Measurements from ENCODE around the gene TLE3.

Gene TLE3

DNA sequence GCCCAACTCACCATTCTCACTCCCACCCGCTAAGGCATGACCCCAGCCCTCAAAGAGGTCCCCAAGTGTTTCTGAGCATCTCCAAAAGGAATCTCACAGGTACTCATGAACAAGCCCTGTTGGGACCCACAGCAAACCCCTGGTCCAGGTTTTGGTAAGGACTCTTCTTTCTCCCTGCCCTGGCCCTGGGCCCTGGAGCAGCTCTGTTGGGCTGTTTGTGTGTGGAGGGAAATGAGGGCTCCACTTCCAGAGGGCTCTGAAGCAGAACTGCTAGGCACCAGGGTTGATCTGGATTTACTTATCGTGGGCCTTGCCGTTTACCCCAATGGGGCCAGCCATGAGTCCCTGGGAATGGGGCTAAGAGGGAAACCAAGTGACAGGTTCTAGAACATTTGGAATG lies 92.9 kb downstream of the TLE3 start:
- DNase-seq (ENCODE audit: low read depth), result no peak
- H3K4me3 ChIP-seq (ENCODE audit: low read length), result no peak overlapping the region
- TF ChIP-seq CTCF (conservative IDR thresholded peaks at IDR 0.05; ENCODE audit: low read length), result no peak

- TF ChIP-seq CTCF (conservative IDR thresholded peaks at IDR 0.05; ENCODE audit: low read length), result no peak
- no peak for DNase-seq (ENCODE audit: low read depth)
- no peak overlapping the region for H3K4me3 ChIP-seq (ENCODE audit: low read length)
Measured at GRCh38 chr15:70002897-70003296, 94.8 kb downstream of the TLE3 start.

- no peak overlapping the region for H3K4me3 ChIP-seq (ENCODE audit: low read length)
- DNase-seq (ENCODE audit: low read depth), result no peak
- no peak for TF ChIP-seq CTCF (conservative IDR thresholded peaks at IDR 0.05; ENCODE audit: low read length)
Measured at GRCh38 chr15:70001859-70002258, 95.9 kb downstream of the TLE3 start.

DNA sequence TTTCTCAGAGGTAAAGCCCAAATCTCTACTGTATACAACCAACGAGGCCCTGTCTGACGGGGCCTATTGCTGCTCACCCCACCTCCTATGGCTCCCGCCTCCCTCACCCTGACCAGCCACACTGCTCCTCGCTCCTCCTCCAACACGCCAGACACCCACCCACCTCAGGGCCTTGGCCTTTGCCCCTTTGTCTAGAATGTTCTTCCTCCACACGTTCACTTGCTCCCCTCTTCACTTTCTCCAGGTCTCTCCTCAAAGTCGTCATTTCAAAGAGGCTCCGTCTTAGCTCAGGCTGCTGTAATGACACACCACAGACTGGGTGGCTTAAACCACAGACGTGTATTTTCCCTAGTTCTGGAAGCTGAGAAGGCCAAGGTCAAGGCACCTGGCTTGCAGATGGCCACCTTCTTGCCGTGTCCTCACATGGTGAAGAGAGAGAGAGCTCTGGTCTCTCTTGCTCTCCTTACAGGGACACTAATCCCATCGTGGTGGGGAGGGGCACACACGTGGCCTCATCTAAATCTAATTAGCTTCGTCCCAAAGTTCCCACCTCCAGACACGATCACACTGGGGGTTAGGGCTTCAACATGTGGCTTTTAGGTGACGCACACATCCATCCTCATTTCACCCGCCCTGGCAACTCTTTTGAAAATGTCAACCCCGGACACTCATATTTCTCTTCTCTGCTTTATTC lies 98.2 kb downstream of the TLE3 start:
- TF ChIP-seq CTCF (conservative IDR thresholded peaks at IDR 0.05; ENCODE audit: low read length), result no peak
- no peak overlapping the region for H3K4me3 ChIP-seq (ENCODE audit: low read length)
- no peak for DNase-seq (ENCODE audit: low read depth)

DNA sequence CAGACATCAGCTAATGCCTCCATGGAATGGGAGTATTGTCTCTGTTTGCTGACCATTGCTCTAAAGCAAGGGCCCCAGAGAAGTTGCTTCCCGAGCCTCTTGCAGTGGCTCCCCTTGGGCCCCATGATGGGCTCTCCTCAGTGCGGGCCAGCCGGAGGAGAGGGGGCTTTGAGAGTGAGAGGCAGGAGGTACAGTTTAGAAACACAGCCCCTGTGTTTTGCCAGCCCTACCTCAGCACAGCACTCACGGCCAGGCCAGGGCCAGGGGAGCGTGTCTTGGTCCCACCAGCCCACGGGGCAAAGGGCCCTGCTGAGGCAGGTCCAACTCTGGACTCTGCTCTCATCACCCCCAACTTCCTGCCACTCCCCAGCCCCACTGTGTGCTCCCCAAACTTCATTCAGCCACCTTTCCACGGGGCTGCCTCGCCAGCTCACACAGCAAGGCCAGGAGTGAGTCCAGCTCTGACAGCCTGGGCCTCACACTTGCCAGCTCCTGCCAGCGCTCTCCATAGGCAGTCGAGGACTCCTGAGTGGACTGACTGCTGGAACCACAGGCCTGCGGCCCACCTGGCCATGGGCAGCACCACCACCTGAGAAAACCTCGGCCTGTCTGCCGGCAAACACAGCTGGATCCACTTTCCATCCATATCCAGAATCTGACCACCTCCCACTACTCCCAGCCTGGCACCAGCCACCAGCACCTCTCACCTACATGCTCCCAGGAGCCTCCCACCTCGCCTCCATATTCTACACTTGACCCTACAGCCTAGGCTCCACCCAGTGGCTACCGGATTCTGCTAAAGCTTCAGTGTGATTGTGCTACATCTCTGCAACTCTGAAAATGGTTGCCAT lies 99.0 kb downstream of the TLE3 start:
- TF ChIP-seq CTCF (conservative IDR thresholded peaks at IDR 0.05; ENCODE audit: low read length), result no peak
- no peak for DNase-seq (ENCODE audit: low read depth)
- H3K4me3 ChIP-seq (ENCODE audit: low read length), result no peak overlapping the region

GRCh38 chr15:69997813-69998212 lies 99.9 kb downstream of the TLE3 start:
- no peak for TF ChIP-seq CTCF (conservative IDR thresholded peaks at IDR 0.05; ENCODE audit: low read length)
- peak; percentile 39 for DNase-seq (ENCODE audit: low read depth)

More at GRCh38 chr15:69997813-69998212, 99.9 kb downstream of the TLE3 start:
- no peak overlapping the region for H3K4me3 ChIP-seq (ENCODE audit: low read length)

Measured in AG10803 (cell line).